Smooth muscle cell (in vitro differentiated cells): ENCODE data around the gene KCTD17. TPM values are rescaled to one million over a fixed set of nuclear protein-coding genes. Genes with fewer than 3 reads are reported as not detected.

ENCODE experiments used
- DNase-seq: peaks from one replicate; lab custom pipeline; 2025; ENCODE audit not compliant: unreplicated experiment; lab: John Stamatoyannopoulos, UW
- H2AFZ ChIP-seq: fragments of 200-600 bp; sonication (generic); 2 replicates; pipeline ENCODE4 v1.6.0; 2016; ENCODE audit warnings: antibody characterized with exemption, low read depth, mild to moderate bottlenecking
- H3F3A ChIP-seq: fragments of 200-600 bp; sonication (generic); 2 replicates; pipeline ENCODE4 v1.6.0; 2017; ENCODE audit warnings: antibody characterized with exemption, low read depth
- H3K27ac ChIP-seq: fragments of 200-600 bp; sonication (generic); 2 replicates; pipeline ENCODE4 v1.5.1; 2016; ENCODE audit warnings: low read depth, mild to moderate bottlenecking
- H3K27me3 ChIP-seq: fragments of 200-600 bp; sonication (generic); 2 replicates; pipeline ENCODE4 v1.6.1; 2016; ENCODE audit warnings: low read depth, mild to moderate bottlenecking
- H3K36me3 ChIP-seq: fragments of 200-600 bp; sonication (generic); 2 replicates; pipeline ENCODE4 v1.5.1; 2016; ENCODE audit warnings: low read depth
- H3K4me1 ChIP-seq: fragments of 200-600 bp; sonication (generic); 2 replicates; pipeline ENCODE4 v1.5.1; 2016; ENCODE audit warnings: low read depth
- H3K4me2 ChIP-seq: fragments of 200-600 bp; sonication (generic); 2 replicates; pipeline ENCODE4 v1.6.0; 2016; ENCODE audit warnings: mild to moderate bottlenecking
- H3K4me3 ChIP-seq: fragments of 200-600 bp; sonication (generic); 2 replicates; pipeline ENCODE4 v1.5.1; 2016; ENCODE audit warnings: mild to moderate bottlenecking
- H3K79me2 ChIP-seq: fragments of 200-600 bp; sonication (generic); 2 replicates; pipeline ENCODE4 v1.6.0; 2016; ENCODE audit warnings: low read depth, mild to moderate bottlenecking
- H3K9ac ChIP-seq: fragments of 200-600 bp; sonication (generic); 2 replicates; pipeline ENCODE4 v1.6.0; 2016; ENCODE audit warnings: low read depth
- H3K9me3 ChIP-seq: fragments of 200-600 bp; sonication (generic); replicated peaks from 2 replicates; pipeline ENCODE4 v1.5.1; 2016; ENCODE audit warnings: low read depth
- H4K20me1 ChIP-seq: fragments of 200-600 bp; sonication (generic); 2 replicates; pipeline ENCODE4 v1.6.0; 2016; ENCODE audit warnings: low read depth
- WGBS: methylation state at CpG from one replicate; pipeline ENCODE4 v1.1.7; 2016; ENCODE audit warnings: low lambda C conversion rate; 5-methylcytosine and 5-hydroxymethylcytosine counted together
- polyA plus RNA-seq: library from polyadenylated mRNA; unstranded; fragments of >200 nt; fragmentation: Nextera tagmentation; extraction: Ambion mirVana; gene quantifications from 2 replicates; pipeline ENCODE4 v1.2.1, GENCODE V29; 2016
- total RNA-seq: library from RNA; depleted of rRNA; stranded (reverse); fragments of >200 nt; gene quantifications from 2 replicates; pipeline ENCODE4 v1.2.3, GENCODE V29; 2014
- TF ChIP-seq, protein P1 (sequence below): fragments of 200-600 bp; sonication (generic); IDR thresholded peaks from 2 replicates; pipeline ENCODE4 v1.5.1; 2017; ENCODE audit warnings: borderline replicate concordance, mild to moderate bottlenecking, antibody characterized with exemption; ENCODE audit not compliant: insufficient read depth, poor library complexity, severe bottlenecking

Gene KCTD17
- total and polyA plus RNA-seq, 2 experiments from 2014 or later, result 20.0 to 36.9 TPM

DNA sequence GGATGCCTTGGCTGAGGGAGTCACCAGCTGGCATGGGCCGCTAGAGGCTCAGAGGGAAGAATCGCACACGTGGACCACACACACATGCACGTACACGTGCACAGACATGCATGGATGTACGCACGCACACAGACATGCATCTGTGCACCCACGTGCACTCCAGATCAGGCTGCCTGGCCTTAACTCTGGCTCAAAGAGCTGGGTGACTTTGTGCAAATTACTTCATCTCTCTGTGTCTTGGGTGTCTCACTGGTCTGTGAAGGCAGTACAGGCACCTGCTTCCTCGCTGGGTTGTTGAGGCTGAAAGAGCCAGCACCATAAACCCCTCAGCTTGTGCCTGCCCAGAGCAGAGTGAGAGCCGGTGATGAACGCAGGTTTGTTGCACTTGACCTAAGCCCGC, 29.3 kb downstream of the KCTD17 start:
- Histone ChIP-seq H3K36me3 (no peaks in the 10 kb centered on the region), H2AFZ (no peak overlapping the region), H3K4me3 (no peak overlapping the region), H3K4me2 (no peak overlapping the region), H3K27me3 (peaks cover 16% of the 10 kb centered on the region), H3K9me3 (no peaks in the 10 kb centered on the region), H3K9ac (no peak overlapping the region), H3F3A (no peaks in the 10 kb centered on the region), H3K4me1 (no peaks in the 10 kb centered on the region), H3K27ac (no peak overlapping the region), H4K20me1 (no peaks in the 10 kb centered on the region), H3K79me2 (no peaks in the 10 kb centered on the region)
- 92% methylated on average over 12 of the region's 12 CpGs for WGBS
- no peak for DNase-seq
- TF ChIP-seq, protein P1, sequence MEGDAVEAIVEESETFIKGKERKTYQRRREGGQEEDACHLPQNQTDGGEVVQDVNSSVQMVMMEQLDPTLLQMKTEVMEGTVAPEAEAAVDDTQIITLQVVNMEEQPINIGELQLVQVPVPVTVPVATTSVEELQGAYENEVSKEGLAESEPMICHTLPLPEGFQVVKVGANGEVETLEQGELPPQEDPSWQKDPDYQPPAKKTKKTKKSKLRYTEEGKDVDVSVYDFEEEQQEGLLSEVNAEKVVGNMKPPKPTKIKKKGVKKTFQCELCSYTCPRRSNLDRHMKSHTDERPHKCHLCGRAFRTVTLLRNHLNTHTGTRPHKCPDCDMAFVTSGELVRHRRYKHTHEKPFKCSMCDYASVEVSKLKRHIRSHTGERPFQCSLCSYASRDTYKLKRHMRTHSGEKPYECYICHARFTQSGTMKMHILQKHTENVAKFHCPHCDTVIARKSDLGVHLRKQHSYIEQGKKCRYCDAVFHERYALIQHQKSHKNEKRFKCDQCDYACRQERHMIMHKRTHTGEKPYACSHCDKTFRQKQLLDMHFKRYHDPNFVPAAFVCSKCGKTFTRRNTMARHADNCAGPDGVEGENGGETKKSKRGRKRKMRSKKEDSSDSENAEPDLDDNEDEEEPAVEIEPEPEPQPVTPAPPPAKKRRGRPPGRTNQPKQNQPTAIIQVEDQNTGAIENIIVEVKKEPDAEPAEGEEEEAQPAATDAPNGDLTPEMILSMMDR, result no peak

DNA sequence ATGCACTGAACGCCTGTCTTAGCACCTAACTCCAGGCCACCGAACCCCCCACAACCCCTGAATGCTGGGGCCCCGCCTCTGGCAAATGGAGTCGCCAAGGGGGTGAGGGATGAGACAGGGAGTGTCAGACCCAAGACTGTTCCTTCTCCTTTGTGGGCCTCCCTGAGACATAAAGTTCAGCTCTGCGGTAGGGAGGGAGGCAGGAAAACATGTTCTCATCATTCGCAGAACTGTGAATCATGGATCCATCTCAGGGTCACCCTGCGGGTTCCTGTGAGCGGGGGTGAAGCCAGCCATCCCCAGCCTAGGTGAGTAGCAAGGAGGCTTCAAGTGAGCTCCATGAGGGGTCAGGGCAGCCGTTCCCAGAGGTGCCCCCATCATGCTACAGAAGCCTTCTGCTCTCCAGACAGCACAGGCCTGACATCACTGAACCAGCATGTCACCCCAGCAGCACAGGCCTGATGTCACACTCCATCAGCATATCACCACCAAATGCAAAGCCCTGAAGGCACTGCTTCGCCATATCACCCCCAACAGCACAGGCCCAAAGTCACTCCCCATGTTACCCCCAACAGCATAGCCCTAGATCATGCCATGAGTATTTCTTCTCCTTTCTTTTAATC, 30.8 kb downstream of the KCTD17 start:
- no peaks in the 10 kb centered on the region for H4K20me1 ChIP-seq
- no peak overlapping the region for H2AFZ ChIP-seq
- H3F3A ChIP-seq, result no peaks in the 10 kb centered on the region
- no peaks in the 10 kb centered on the region for H3K9me3 ChIP-seq
- H3K27ac ChIP-seq, result no peak overlapping the region
- no peak for DNase-seq
- H3K9ac ChIP-seq, result no peak overlapping the region
- peaks cover under 1% of the 10 kb centered on the region for H3K27me3 ChIP-seq
- TF ChIP-seq, protein P1, result no peak
- no peak overlapping the region for H3K4me2 ChIP-seq
- H3K36me3 ChIP-seq, result no peaks in the 10 kb centered on the region
- no peaks in the 10 kb centered on the region for H3K4me1 ChIP-seq
- no peak overlapping the region for H3K4me3 ChIP-seq
- 90% methylated on average over 10 of the region's 10 CpGs for WGBS
- no peaks in the 10 kb centered on the region for H3K79me2 ChIP-seq

DNA sequence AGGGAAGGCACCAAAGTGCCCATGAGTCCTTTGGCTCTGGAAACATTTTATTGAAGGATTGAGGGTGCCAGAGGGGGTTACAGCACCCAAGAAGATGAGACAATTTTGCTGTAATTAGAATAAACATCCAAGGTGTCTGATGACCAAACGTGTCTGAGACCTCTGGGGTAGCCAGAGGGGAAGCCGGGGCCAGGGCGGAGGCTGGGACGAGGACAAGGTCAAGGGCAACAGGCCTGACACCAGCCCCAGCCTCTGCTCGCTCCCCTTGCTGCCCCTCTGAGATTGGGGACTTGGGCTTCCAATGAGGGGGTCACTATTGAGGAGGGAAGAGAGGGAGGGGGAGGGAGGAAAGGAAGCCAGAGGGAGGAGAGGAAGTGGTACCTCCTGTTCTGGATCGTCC, 32.4 kb downstream of the KCTD17 start:
- H3K9me3 ChIP-seq, result no peaks in the 10 kb centered on the region
- no peak overlapping the region for H2AFZ ChIP-seq
- WGBS, result 87% methylated on average over 6 of the region's 6 CpGs
- no peak overlapping the region for H3K27ac ChIP-seq
- H3K4me2 ChIP-seq, result no peak overlapping the region
- no peaks in the 10 kb centered on the region for H3K4me1 ChIP-seq
- no peak overlapping the region for H3K9ac ChIP-seq
- H3K27me3 ChIP-seq, result no peaks in the 10 kb centered on the region
- DNase-seq, result no peak
- H4K20me1 ChIP-seq, result no peaks in the 10 kb centered on the region
- no peaks in the 10 kb centered on the region for H3K79me2 ChIP-seq
- TF ChIP-seq, protein P1, result no peak
- H3K36me3 ChIP-seq, result no peaks in the 10 kb centered on the region
- no peaks in the 10 kb centered on the region for H3F3A ChIP-seq
- H3K4me3 ChIP-seq, result no peak overlapping the region

DNA sequence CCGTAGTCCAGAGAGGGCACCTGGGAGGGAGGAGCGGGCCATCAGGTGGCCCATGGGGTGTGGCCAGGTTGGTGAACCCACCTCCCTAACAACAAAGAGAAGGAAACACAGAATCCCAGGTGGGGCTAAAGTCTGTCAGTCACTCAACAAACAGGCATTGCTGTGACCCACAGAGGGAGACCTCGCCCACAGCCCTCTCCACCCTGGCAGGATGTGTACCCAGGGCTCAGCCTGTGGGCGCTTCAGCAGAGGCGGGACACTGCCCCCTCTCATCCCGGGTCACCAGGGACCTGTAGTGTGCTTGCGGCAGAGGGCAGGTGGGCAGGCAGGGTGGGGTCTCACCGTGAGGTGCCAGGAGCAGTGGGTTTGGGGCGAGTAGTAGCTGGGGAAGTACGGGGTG, 32.8 kb downstream of the KCTD17 start:
- H3F3A ChIP-seq, result no peaks in the 10 kb centered on the region
- H2AFZ ChIP-seq, result no peak overlapping the region
- TF ChIP-seq, protein P1, result no peak
- no peaks in the 10 kb centered on the region for H4K20me1 ChIP-seq
- no peaks in the 10 kb centered on the region for H3K9me3 ChIP-seq
- H3K4me1 ChIP-seq, result no peaks in the 10 kb centered on the region
- no peaks in the 10 kb centered on the region for H3K27me3 ChIP-seq
- no peak overlapping the region for H3K4me3 ChIP-seq
- no peaks in the 10 kb centered on the region for H3K36me3 ChIP-seq
- no peak for DNase-seq
- 94% methylated on average over 10 of the region's 10 CpGs for WGBS
- H3K79me2 ChIP-seq, result no peaks in the 10 kb centered on the region
- H3K9ac ChIP-seq, result no peak overlapping the region
- no peak overlapping the region for H3K4me2 ChIP-seq
- H3K27ac ChIP-seq, result no peak overlapping the region
